HepG2 (cell line): ENCODE data around the gene ZFP36. TPM values are rescaled to one million over a fixed set of nuclear protein-coding genes. Genes with fewer than 3 reads are reported as not detected.

ENCODE experiments used
- ATAC-seq: fragments of 200-7000 bp; cut with Tn5 transposase; 3 replicates; pipeline ENCODE4 v1.9.1; 2020; ENCODE audit warnings: mild to moderate bottlenecking, moderate library complexity
- BruUV-seq: library from RNA; stranded (reverse); fragments of 400-500 nt; replicated peaks from 2 replicates; lab custom pipeline; 2021; lab: Mats Ljungman, UMichigan
- CTCF ChIA-PET: fragments of 300-600 bp; formaldehyde crosslinking; extraction: SDS; loops from one replicate; lab custom pipeline; 2021; ENCODE audit warnings: low total read pairs, inconsistent platforms, low intra/inter-chr PET ratio; lab: Yijun Ruan, JAX
- POLR2A ChIA-PET: fragments of 350-600 bp; sonication (Branson Sonifier 250); formaldehyde crosslinking; loops from one replicate; lab custom pipeline; 2020; ENCODE audit warnings: antibody characterized with exemption, inconsistent platforms; lab: Yijun Ruan, JAX
- DNase-seq: peaks from one replicate; pipeline ENCODE4 v3.0.0-alpha.2; 2015; ENCODE audit warnings: low spot score
- FAIRE-seq: peaks from 3 replicates; lab custom pipeline; 2011; peaks lifted over from hg19 to GRCh38; lab: Jason Lieb, UNC
- H2AFZ ChIP-seq: one replicate; pipeline ENCODE4 v1.6.1; 2011; ENCODE audit warnings: low read length, inconsistent platforms
- H3K27ac ChIP-seq: fragments of 300-600 bp; 3 replicates; pipeline ENCODE4 v1.8.0; 2011; ENCODE audit warnings: mixed run types, mild to moderate bottlenecking, mixed read lengths, low read length, inconsistent platforms; ENCODE audit not compliant: insufficient read depth; ENCODE audit errors: extremely low read length
- H3K27me3 ChIP-seq, 2 experiments: fragments of 200-600 bp in 1 of 2; 2 replicates in 1 of 2; 3 replicates in 1 of 2; pipeline versions ENCODE4 v1.6.0 to v1.8.0; 2011; ENCODE audit warnings: low read length in 2 of 2, mild to moderate bottlenecking in 2 of 2, moderate library complexity in 2 of 2, inconsistent platforms in 1 of 2; ENCODE audit not compliant: insufficient read depth in 2 of 2, control insufficient read depth in 1 of 2
- H3K36me3 ChIP-seq, 2 experiments: fragments of 200-600 bp in 1 of 2; replicated peaks in 1 of 2; 2 replicates in 1 of 2; 3 replicates in 1 of 2; pipeline versions ENCODE4 v1.5.1 to v1.8.0; 2011; ENCODE audit warnings: low read length in 2 of 2, inconsistent platforms in 1 of 2; ENCODE audit not compliant: insufficient read depth in 2 of 2, control insufficient read depth in 1 of 2
- H3K4me1 ChIP-seq: 2 replicates; pipeline ENCODE4 v1.5.1; 2012; ENCODE audit warnings: low read length, inconsistent platforms; ENCODE audit not compliant: insufficient read depth
- H3K4me2 ChIP-seq: 2 replicates; pipeline ENCODE4 v1.6.0; 2011; ENCODE audit warnings: low read depth, low read length, inconsistent platforms
- H3K4me3 ChIP-seq, 3 experiments: fragments of 200-600 bp in 1 of 3; sonication (generic), shearing (Covaris generic) in 1 of 3; replicated peaks in 1 of 3; 2 replicates each; pipeline ENCODE4 v1.5.1; 2011 to 2016; ENCODE audit warnings: low read length in 3 of 3, inconsistent platforms in 2 of 3, low read depth in 2 of 3, mild to moderate bottlenecking in 2 of 3, control low read depth in 1 of 3, mixed read lengths in 1 of 3; ENCODE audit not compliant: insufficient read depth in 1 of 3
- H3K79me2 ChIP-seq: one replicate; pipeline ENCODE4 v1.6.1; 2011; ENCODE audit warnings: low read length, inconsistent platforms; ENCODE audit not compliant: insufficient read depth
- H3K9ac ChIP-seq: 2 replicates; pipeline ENCODE4 v1.6.0; 2011; ENCODE audit warnings: mild to moderate bottlenecking, low read depth, low read length, inconsistent platforms; ENCODE audit not compliant: insufficient read depth
- H3K9me3 ChIP-seq: 2 replicates; pipeline ENCODE4 v1.5.1; 2012; ENCODE audit warnings: mild to moderate bottlenecking, low read length
- H4K20me1 ChIP-seq: 2 replicates; pipeline ENCODE4 v1.6.0; 2011; ENCODE audit warnings: inconsistent platforms, mild to moderate bottlenecking, low read length, moderate library complexity; ENCODE audit not compliant: insufficient read depth
- ATF1 ChIP-seq: IDR thresholded peaks from 2 replicates; pipeline ENCODE4 v1.6.1; 2016; ENCODE audit warnings: mild to moderate bottlenecking, control low read depth
- ATRX ChIP-seq: sonication (generic); formaldehyde crosslinking; IDR thresholded peaks from 2 replicates; pipeline ENCODE4 v1.4.0; 2020; ENCODE audit warnings: missing genetic modification reagents, borderline replicate concordance
- EZH2 ChIP-seq: conservative IDR thresholded peaks from 2 replicates; pipeline ENCODE4 v1.6.1; 2012; ENCODE audit warnings: mild to moderate bottlenecking, low read depth, low read length, moderate library complexity
- FOXK1 ChIP-seq: sonication (generic); formaldehyde crosslinking; IDR thresholded peaks from 2 replicates; pipeline ENCODE4 v1.4.0; 2020; ENCODE audit warnings: low read depth, missing genetic modification reagents, borderline replicate concordance
- FOXO1 ChIP-seq: sonication (generic); formaldehyde crosslinking; IDR thresholded peaks from 2 replicates; pipeline ENCODE4 v1.4.0; 2020; ENCODE audit warnings: missing genetic modification reagents
- HDAC6 ChIP-seq: fragments of 200-600 bp; sonication (generic); IDR thresholded peaks from 2 replicates; pipeline ENCODE4 v1.7.0; 2017; ENCODE audit warnings: mild to moderate bottlenecking, antibody characterized with exemption, low read length, low read depth
- KLF9 ChIP-seq: IDR thresholded peaks from 2 replicates; pipeline ENCODE4 v1.6.1; 2016; ENCODE audit warnings: low read depth
- MAX ChIP-seq: IDR thresholded peaks from 2 replicates; pipeline ENCODE4 v1.6.1; 2012; ENCODE audit warnings: inconsistent platforms
- MEIS1 ChIP-seq: sonication (generic); formaldehyde crosslinking; IDR thresholded peaks from 2 replicates; pipeline ENCODE4 v1.9.0; 2021; ENCODE audit warnings: mild to moderate bottlenecking, missing genetic modification reagents, moderate library complexity, borderline replicate concordance
- NAIF1 ChIP-seq: sonication (generic); formaldehyde crosslinking; IDR thresholded peaks from 2 replicates; pipeline ENCODE4 v1.5.0; 2020; ENCODE audit warnings: mild to moderate bottlenecking, missing genetic modification reagents, borderline replicate concordance
- SPEN ChIP-seq: sonication (generic); formaldehyde crosslinking; IDR thresholded peaks from 2 replicates; pipeline ENCODE4 v1.5.1; 2020; ENCODE audit warnings: low read depth, mild to moderate bottlenecking, missing genetic modification reagents
- ZFP36L1 ChIP-seq: sonication (generic); formaldehyde crosslinking; IDR thresholded peaks from 2 replicates; pipeline ENCODE4 v1.8.0; 2022; ENCODE audit warnings: mild to moderate bottlenecking, missing genetic modification reagents, moderate library complexity
- ZNF451 ChIP-seq: sonication (generic); formaldehyde crosslinking; IDR thresholded peaks from 2 replicates; pipeline ENCODE4 v1.5.0; 2020; ENCODE audit warnings: mild to moderate bottlenecking, missing genetic modification reagents
- ZNF550 ChIP-seq: sonication (generic); formaldehyde crosslinking; IDR thresholded peaks from 2 replicates; pipeline ENCODE4 v1.4.0; 2020; ENCODE audit warnings: mild to moderate bottlenecking, missing genetic modification reagents, borderline replicate concordance
- ZNF562 ChIP-seq: sonication (generic); formaldehyde crosslinking; IDR thresholded peaks from 2 replicates; pipeline ENCODE4 v1.8.0; 2022; ENCODE audit warnings: missing genetic modification reagents, borderline replicate concordance
- ZNF576 ChIP-seq: sonication (generic); formaldehyde crosslinking; IDR thresholded peaks from 2 replicates; pipeline ENCODE4 v1.4.0; 2020; ENCODE audit warnings: mild to moderate bottlenecking, missing genetic modification reagents
- ZNF605 ChIP-seq: sonication (generic); formaldehyde crosslinking; IDR thresholded peaks from 2 replicates; pipeline ENCODE4 v1.8.0; 2022; ENCODE audit warnings: mild to moderate bottlenecking, missing genetic modification reagents
- ZNF703 ChIP-seq: sonication (generic); formaldehyde crosslinking; IDR thresholded peaks from 2 replicates; pipeline ENCODE4 v1.5.1; 2020; ENCODE audit warnings: missing genetic modification reagents, mild to moderate bottlenecking, moderate library complexity, borderline replicate concordance
- ZNF839 ChIP-seq: sonication (generic); formaldehyde crosslinking; IDR thresholded peaks from 2 replicates; pipeline ENCODE4 v1.4.0; 2020; ENCODE audit warnings: missing genetic modification reagents, mild to moderate bottlenecking, borderline replicate concordance
- ZSCAN20 ChIP-seq: sonication (generic); formaldehyde crosslinking; IDR thresholded peaks from 2 replicates; pipeline ENCODE4 v1.4.0; 2020; ENCODE audit warnings: missing genetic modification reagents, mild to moderate bottlenecking, borderline replicate concordance
- WGBS: methylation state at CpG from one replicate; pipeline ENCODE4 v1.1.6; 2017; ENCODE audit warnings: low lambda C conversion rate; 5-methylcytosine and 5-hydroxymethylcytosine counted together
- in situ Hi-C: cut with HindIII; loops from 2 replicates; pipeline ENCODE4 v1.10.0; 2017; ENCODE audit warnings: low pct_unique_long_range_greater_than_20kb; ENCODE audit not compliant: extremely low pct_ligation_motif_present
- intact Hi-C: fragments of 100-400 bp; cut with micrococcal nuclease; formaldehyde crosslinking; loops from one replicate; pipeline ENCODE4 v1.10.0; 2022; ENCODE audit not compliant: unreplicated experiment
- polyA plus RNA-seq, 8 experiments: library from polyadenylated mRNA; depleted of rRNA in 3 of 8; stranded (reverse) in 7 of 8; unstranded in 1 of 8; fragments of >200 nt; fragmentation: Illumina TruSeq in 4 of 8; extraction: Trizol in 4 of 8; gene quantifications; 2 replicates each; pipeline versions ENCODE4 v1.2.1 to v1.2.3, GENCODE V29; 2011 to 2016; ENCODE audit warnings: low read depth in 4 of 8, missing spikeins in 1 of 8, mixed read lengths in 1 of 8; ENCODE audit not compliant: insufficient read depth in 1 of 8
- total RNA-seq, 5 experiments: library from RNA; depleted of rRNA; stranded (reverse); fragments of >200 nt; fragmentation: Illumina TruSeq; extraction: Trizol; gene quantifications; 2 replicates each; pipeline ENCODE4 v1.2.3, GENCODE V29; 2016; ENCODE audit warnings: low read depth in 1 of 5
- TF ChIP-seq, protein P1 (sequence below): sonication (generic); formaldehyde crosslinking; IDR thresholded peaks from 2 replicates; pipeline ENCODE4 v1.8.1; 2023; ENCODE audit warnings: mild to moderate bottlenecking, missing genetic modification reagents, borderline replicate concordance

ZFP36 gene
- total and polyA plus RNA-seq, 2 of the 13 experiments (the other 11 are each of a cell fraction or from before 2014, with no cell fraction given): 1.4 to 1.7 TPM

GRCh38 chr19:39435499-39436349 lies 29.1 kb downstream of the ZFP36 start, which contains the start of gene RPS16:
RPS16 (minus strand) TSS chr19:39435949; CDS start chr19:39435895, 54 bp downstream.
- ChIA-PET POLR2A (interaction anchor here (0.6 to 1.8 kb wide), 41 partner anchors 9 to 535 kb away, joined by 3 to 78 read pairs (median 5); partner anchors contain the start of genes EID2, EID2B, FBL and MED29), CTCF (no interaction called here)
- BruUV-seq: no TSS peak
- in situ Hi-C loops (no loop called here), intact Hi-C loops (no loop called here)
- Histone ChIP-seq H3K27me3 (no peaks in the 10 kb centered on the region; a peak in 1 of 5 replicates), H3K9ac (peak within 1 kb of the TSS; percentile 99), H4K20me1 (peaks cover 29% of the 10 kb centered on the region), H2AFZ (no peak within 1 kb of the TSS), H3K4me1 (peaks cover 76% of the 10 kb centered on the region), H3K4me3 (peak within 1 kb of the TSS; percentile 91 to 100 (median 99)), H3K79me2 (peaks cover 24% of the 10 kb centered on the region), H3K36me3 (peaks cover 11 to 26% of the 10 kb centered on the region in 2 experiments), H3K9me3 (no peaks in the 10 kb centered on the region), H3K27ac (peak within 1 kb of the TSS; percentile 88), H3K4me2 (peak within 1 kb of the TSS; percentile 95)
- WGBS: under 1% methylated on average over 38 of the region's 61 CpGs
- peak; percentile 89 for ATAC-seq
- FAIRE-seq: peak; percentile 42
- peak; percentile 94 for DNase-seq
- no peak for TF ChIP-seq ZNF576 (CRISPR knock-in tag)
- TF ChIP-seq ZNF451 (CRISPR knock-in tag): no peak; the same call in none of the 2 replicates
- peak; percentile 89 for TF ChIP-seq MEIS1 (CRISPR knock-in tag)
- TF ChIP-seq ZNF703 (CRISPR knock-in tag): 0 out of 2 replicates have a peak, but pooled peaks have one; percentile 6
- TF ChIP-seq MAX: peak; percentile 94
- no peak for TF ChIP-seq EZH2
- no peak for TF ChIP-seq ATRX
- TF ChIP-seq ZNF839 (CRISPR knock-in tag): 0 out of 2 replicates have a peak, but pooled peaks have one; percentile 88
- peak; percentile 61 for TF ChIP-seq FOXO1 (CRISPR knock-in tag)
- peak; percentile 61; the same call in 1 of the 2 replicates for TF ChIP-seq ZFP36L1 (CRISPR knock-in tag)
- no peak for TF ChIP-seq ZNF562 (CRISPR knock-in tag)
- TF ChIP-seq KLF9: 0 out of 2 replicates have a peak, but pooled peaks have one; percentile 28
- TF ChIP-seq ATF1 (CRISPR knock-in tag): no peak
- TF ChIP-seq ZSCAN20 (CRISPR knock-in tag): no peak
- peak; percentile 87; the same call in 1 of the 2 replicates for TF ChIP-seq NAIF1
- 0 out of 2 replicates have a peak, but pooled peaks have one; percentile 44 for TF ChIP-seq ZNF550 (CRISPR knock-in tag)
- peak; percentile 95 for TF ChIP-seq FOXK1 (CRISPR knock-in tag)
- no peak for TF ChIP-seq HDAC6
- TF ChIP-seq SPEN (CRISPR knock-in tag): peak; percentile 99
- TF ChIP-seq, protein P1, sequence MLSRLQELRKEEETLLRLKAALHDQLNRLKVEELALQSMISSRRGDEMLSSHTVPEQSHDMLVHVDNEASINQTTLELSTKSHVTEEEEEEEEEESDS (CRISPR knock-in tag): no peak
- peak; percentile 92 for TF ChIP-seq ZNF605
